ENCODE results near the gene NT5C3A. TPM values are rescaled to one million over a fixed set of nuclear protein-coding genes. Genes with fewer than 3 reads are reported as not detected.

Gene NT5C3A
- total and polyA plus RNA-seq, 2 of the 13 experiments (the other 11 are each of a cell fraction or from before 2014, with no cell fraction given), result 16.9 to 34.0 TPM

- no peak overlapping the region for H2AFZ ChIP-seq (ENCODE audit: low read length)
- ATAC-seq (no peak), FAIRE-seq (no peak), DNase-seq (ENCODE audit: low spot score) (no peak)
- H3K27me3 ChIP-seq (ENCODE audit: control insufficient read depth in 1 of 2, insufficient read depth in 2 of 2, low read length in 2 of 2), result no peaks in the 10 kb centered on the region
- intact Hi-C loops (cut with micrococcal nuclease; ENCODE audit: unreplicated experiment), result no loop called here
- no peaks in the 10 kb centered on the region for H4K20me1 ChIP-seq (ENCODE audit: insufficient read depth, low read length)
- peaks cover 89% of the 10 kb centered on the region for H3K79me2 ChIP-seq (ENCODE audit: insufficient read depth, low read length)
- H3K9me3 ChIP-seq (ENCODE audit: low read length), result no peaks in the 10 kb centered on the region
- no peak for TF ChIP-seq CENPBD1 (CRISPR knock-in tag; IDR thresholded peaks at IDR 0.05; ENCODE audit: borderline replicate concordance, low read depth)
- TF ChIP-seq BRF2 (CRISPR knock-in tag; IDR thresholded peaks at IDR 0.05), result no peak
- no peak for TF ChIP-seq ZNF317 (CRISPR knock-in tag; IDR thresholded peaks at IDR 0.05)
- TF ChIP-seq NR2F2 (IDR thresholded peaks at IDR 0.05; ENCODE audit: borderline replicate concordance, low read depth), result no peak
- TF ChIP-seq XRCC5 (optimal IDR thresholded peaks at IDR 0.05; ENCODE audit: low read length), result no peak
- no peak for TF ChIP-seq SRSF1 (optimal IDR thresholded peaks at IDR 0.05; ENCODE audit: low read depth, low read length)
- no peak for TF ChIP-seq NCOA5 (CRISPR knock-in tag; IDR thresholded peaks at IDR 0.05)
- no peak for TF ChIP-seq RORA (CRISPR knock-in tag; IDR thresholded peaks at IDR 0.05)
- no peak for TF ChIP-seq FOSL2 (CRISPR knock-in tag; IDR thresholded peaks at IDR 0.05)
- TF ChIP-seq ELF4 (CRISPR knock-in tag; IDR thresholded peaks at IDR 0.05; ENCODE audit: borderline replicate concordance), result no peak
- TF ChIP-seq ZNF264 (CRISPR knock-in tag; IDR thresholded peaks at IDR 0.05), result no peak
- TF ChIP-seq MAFG (CRISPR knock-in tag; IDR thresholded peaks at IDR 0.05), result no peak
- TF ChIP-seq KMT2A (CRISPR knock-in tag; IDR thresholded peaks at IDR 0.05), result no peak
- TF ChIP-seq ZNF562 (CRISPR knock-in tag; IDR thresholded peaks at IDR 0.05; ENCODE audit: borderline replicate concordance), result no peak
- no peak for TF ChIP-seq JUNB (CRISPR knock-in tag; IDR thresholded peaks at IDR 0.05; ENCODE audit: borderline replicate concordance)
- no peak for TF ChIP-seq ZNF225 (CRISPR knock-in tag; IDR thresholded peaks at IDR 0.05)
- no peak for TF ChIP-seq KLF12 (CRISPR knock-in tag; IDR thresholded peaks at IDR 0.05; ENCODE audit: borderline replicate concordance)
- no peak for TF ChIP-seq ZBTB37 (CRISPR knock-in tag; IDR thresholded peaks at IDR 0.05)
- TF ChIP-seq ZNF580 (CRISPR knock-in tag; IDR thresholded peaks at IDR 0.05; ENCODE audit: borderline replicate concordance, low read depth), result no peak
- no peak for TF ChIP-seq ZNF460 (CRISPR knock-in tag; IDR thresholded peaks at IDR 0.05; ENCODE audit: borderline replicate concordance)
- no TSS peak for BruUV-seq (replicated peaks)
- POLR2A ChIA-PET, result no interaction called here
- H3K27ac ChIP-seq (ENCODE audit: extremely low read length, insufficient read depth, low read length), result no peak overlapping the region
- WGBS (ENCODE audit: low lambda C conversion rate), result 91% methylated on average over 2 of the region's 2 CpGs
- no peak overlapping the region for H3K4me3 ChIP-seq (replicated peaks in 1 of 3; ENCODE audit: insufficient read depth in 1 of 3, low read depth in 2 of 3, low read length in 3 of 3)
- no peak overlapping the region for H3K9ac ChIP-seq (ENCODE audit: insufficient read depth, low read depth, low read length)
- in situ Hi-C loops (cut with HindIII; ENCODE audit: extremely low pct_ligation_motif_present, low pct_unique_long_range_greater_than_20kb), result no loop called here
- CTCF ChIA-PET (ENCODE audit: low intra/inter-chr PET ratio, low total read pairs), result no interaction called here
- peaks cover 72% of the 10 kb centered on the region for H3K4me1 ChIP-seq (ENCODE audit: insufficient read depth, low read length)
- H3K36me3 ChIP-seq (replicated peaks in 1 of 2; ENCODE audit: control insufficient read depth in 1 of 2, insufficient read depth in 2 of 2, low read length in 2 of 2), result peaks cover 0 to 3% of the 10 kb centered on the region in 2 experiments; a peak in 1 of 5 replicates
- peak overlapping the region; percentile 57; the same call in 1 of the 2 replicates for H3K4me2 ChIP-seq (ENCODE audit: low read depth, low read length)
Measured at GRCh38 chr7:33038639-33039038, 23.9 kb downstream of the NT5C3A start.

All from HepG2 (cell line).